Measurements from ENCODE around the gene ABCD2.
A peak's percentile ranks its signal among the peaks of the same experiment; 100 is the strongest.

ABCD2 gene

DNA sequence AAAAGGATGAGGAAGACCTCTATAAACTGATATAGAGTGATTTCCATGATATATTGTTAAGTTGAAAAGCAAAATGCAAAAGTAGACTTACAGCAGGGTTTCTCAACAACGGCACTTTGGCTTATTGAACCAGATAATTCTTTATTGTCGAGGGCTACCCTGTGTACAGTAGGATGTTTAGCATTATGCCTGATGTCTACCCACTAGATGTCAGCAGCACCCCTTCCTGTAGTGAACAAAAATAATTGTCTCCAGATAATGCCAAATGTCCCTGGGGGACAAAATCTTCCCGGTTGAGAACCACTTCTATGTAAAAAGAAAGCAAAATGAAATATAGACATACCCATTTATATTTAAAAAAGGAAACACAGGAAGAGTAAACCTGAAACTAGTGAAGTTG, 32.4 kb downstream of the ABCD2 start:
- TF ChIP-seq POLR2A (IDR thresholded peaks at IDR 0.05; ENCODE audit: extremely low read depth, insufficient read length) = no peak
- TF ChIP-seq, protein P1, sequence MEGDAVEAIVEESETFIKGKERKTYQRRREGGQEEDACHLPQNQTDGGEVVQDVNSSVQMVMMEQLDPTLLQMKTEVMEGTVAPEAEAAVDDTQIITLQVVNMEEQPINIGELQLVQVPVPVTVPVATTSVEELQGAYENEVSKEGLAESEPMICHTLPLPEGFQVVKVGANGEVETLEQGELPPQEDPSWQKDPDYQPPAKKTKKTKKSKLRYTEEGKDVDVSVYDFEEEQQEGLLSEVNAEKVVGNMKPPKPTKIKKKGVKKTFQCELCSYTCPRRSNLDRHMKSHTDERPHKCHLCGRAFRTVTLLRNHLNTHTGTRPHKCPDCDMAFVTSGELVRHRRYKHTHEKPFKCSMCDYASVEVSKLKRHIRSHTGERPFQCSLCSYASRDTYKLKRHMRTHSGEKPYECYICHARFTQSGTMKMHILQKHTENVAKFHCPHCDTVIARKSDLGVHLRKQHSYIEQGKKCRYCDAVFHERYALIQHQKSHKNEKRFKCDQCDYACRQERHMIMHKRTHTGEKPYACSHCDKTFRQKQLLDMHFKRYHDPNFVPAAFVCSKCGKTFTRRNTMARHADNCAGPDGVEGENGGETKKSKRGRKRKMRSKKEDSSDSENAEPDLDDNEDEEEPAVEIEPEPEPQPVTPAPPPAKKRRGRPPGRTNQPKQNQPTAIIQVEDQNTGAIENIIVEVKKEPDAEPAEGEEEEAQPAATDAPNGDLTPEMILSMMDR (IDR thresholded peaks at IDR 0.05; ENCODE audit: low read depth, low read length) = peak; percentile 17
- TF ChIP-seq MYC (IDR thresholded peaks at IDR 0.05; ENCODE audit: low read depth, low read length) = no peak
- TF ChIP-seq, protein P2, sequence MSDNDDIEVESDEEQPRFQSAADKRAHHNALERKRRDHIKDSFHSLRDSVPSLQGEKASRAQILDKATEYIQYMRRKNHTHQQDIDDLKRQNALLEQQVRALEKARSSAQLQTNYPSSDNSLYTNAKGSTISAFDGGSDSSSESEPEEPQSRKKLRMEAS (IDR thresholded peaks at IDR 0.05; ENCODE audit: low read depth, low read length) = no peak
- DNase-seq (ENCODE audit: low read depth) = peak; percentile 25
- H3K4me3 ChIP-seq (ENCODE audit: low read depth, low read length) = no peak overlapping the region

DNA sequence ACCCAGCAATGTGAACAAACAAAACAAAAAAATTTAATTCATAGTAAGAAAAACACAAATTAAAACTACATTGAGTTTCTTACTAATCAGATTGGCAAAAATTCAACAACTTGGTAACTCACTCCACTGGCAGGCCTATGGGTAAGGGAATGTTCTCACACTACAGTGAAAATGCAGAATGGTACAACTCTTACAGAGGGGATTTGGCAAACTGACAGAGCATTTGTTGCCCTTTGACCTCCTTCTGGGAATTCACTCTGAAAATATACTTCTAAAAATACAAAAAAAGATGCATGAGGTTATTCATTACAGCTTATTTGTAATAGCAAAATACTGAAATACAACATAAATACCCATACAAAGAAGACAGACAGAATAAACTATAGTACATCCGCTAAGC, 32.8 kb downstream of the ABCD2 start:
- DNase-seq (ENCODE audit: low read depth) = no peak
- TF ChIP-seq POLR2A (IDR thresholded peaks at IDR 0.05; ENCODE audit: extremely low read depth, insufficient read length) = no peak
- H3K4me3 ChIP-seq (ENCODE audit: low read depth, low read length) = no peak overlapping the region

DNA sequence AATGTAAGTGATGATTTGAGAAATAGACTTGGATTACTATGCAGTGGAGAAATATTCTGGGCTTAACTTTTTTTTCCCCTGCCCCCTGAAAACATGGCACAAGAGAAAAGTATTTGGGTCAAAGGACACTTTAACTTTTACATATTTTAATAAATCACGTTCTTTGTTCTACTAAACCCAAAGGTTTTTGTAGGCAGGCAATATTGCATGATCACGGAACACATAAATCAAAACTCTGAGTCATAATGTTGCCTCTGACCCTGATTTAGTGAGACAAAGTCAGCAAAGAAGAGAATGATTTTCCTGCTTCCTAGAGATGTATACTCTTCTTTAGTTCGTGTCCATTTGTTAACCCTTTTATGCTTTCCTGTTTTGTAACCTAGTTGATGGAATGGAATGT, 38.0 kb downstream of the ABCD2 start:
- TF ChIP-seq, protein P1 (IDR thresholded peaks at IDR 0.05; ENCODE audit: low read depth, low read length) = no peak
- no peak for TF ChIP-seq POLR2A (IDR thresholded peaks at IDR 0.05; ENCODE audit: extremely low read depth, insufficient read length)
- no peak for TF ChIP-seq MYC (IDR thresholded peaks at IDR 0.05; ENCODE audit: low read depth, low read length)
- TF ChIP-seq, protein P2 (IDR thresholded peaks at IDR 0.05; ENCODE audit: low read depth, low read length) = no peak
- no peak for DNase-seq (ENCODE audit: low read depth)
- no peak overlapping the region for H3K4me3 ChIP-seq (ENCODE audit: low read depth, low read length)

DNA sequence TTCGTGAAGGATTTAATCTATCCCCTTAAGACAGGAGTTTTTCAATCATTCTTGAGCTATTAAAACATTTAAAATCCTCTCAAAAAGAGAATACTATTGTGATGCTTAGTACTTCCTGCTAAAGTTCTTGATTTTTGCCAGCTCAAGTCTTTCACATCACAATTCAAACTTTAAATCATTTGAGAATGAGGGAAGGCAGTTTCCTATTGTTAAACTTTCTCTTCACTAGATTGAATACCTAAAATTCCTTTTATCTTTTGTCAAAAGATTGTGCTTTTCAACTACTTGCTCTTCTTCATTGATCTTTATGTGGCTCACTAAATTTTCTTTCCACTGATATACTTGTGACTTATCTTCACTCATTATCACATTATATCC, 44.1 kb downstream of the ABCD2 start:
- TF ChIP-seq, protein P2 (IDR thresholded peaks at IDR 0.05; ENCODE audit: low read depth, low read length) = no peak
- TF ChIP-seq POLR2A (IDR thresholded peaks at IDR 0.05; ENCODE audit: extremely low read depth, insufficient read length) = no peak
- TF ChIP-seq, protein P1 (IDR thresholded peaks at IDR 0.05; ENCODE audit: low read depth, low read length) = no peak
- TF ChIP-seq MYC (IDR thresholded peaks at IDR 0.05; ENCODE audit: low read depth, low read length) = no peak
- no peak for DNase-seq (ENCODE audit: low read depth)
- H3K4me3 ChIP-seq (ENCODE audit: low read depth, low read length) = no peak overlapping the region

DNA sequence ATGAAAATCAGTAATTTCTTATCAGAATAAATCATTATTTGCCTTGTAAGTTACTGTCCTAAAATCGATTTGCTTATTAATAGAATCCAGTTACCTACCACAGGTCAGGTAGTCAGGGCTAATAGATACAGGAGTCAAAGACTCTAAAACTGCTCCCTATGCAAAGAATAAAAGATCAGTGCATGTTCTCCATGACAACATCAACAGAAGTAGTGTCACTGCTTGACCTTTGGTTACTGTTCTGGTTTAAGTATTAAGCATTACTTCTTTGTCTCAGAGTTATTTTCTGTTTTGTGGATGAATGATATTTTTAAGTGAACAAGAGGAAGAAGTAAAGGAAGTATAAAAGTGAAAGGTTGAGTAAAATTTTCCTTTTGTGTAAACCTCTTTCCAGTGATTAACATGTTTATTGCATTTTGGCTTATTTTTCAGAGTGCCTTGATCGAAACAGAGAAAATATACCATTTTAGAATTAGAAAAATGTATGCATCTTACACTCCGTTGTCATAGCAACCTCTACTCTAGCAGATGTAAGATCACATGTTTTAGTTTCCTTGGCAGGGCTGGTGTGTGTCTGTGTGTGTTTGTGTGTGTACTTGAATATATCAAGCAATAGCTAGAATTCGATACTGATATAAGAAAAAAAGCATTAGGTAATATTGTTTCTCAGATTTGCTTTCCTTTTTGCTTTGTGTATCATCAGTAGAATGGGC, 44.7 kb downstream of the ABCD2 start:
- DNase-seq (ENCODE audit: low read depth) = no peak
- TF ChIP-seq, protein P1 (IDR thresholded peaks at IDR 0.05; ENCODE audit: low read depth, low read length) = no peak
- TF ChIP-seq MYC (IDR thresholded peaks at IDR 0.05; ENCODE audit: low read depth, low read length) (no peak), POLR2A (IDR thresholded peaks at IDR 0.05; ENCODE audit: extremely low read depth, insufficient read length) (no peak)
- TF ChIP-seq, protein P2 (IDR thresholded peaks at IDR 0.05; ENCODE audit: low read depth, low read length) = no peak
- no peak overlapping the region for H3K4me3 ChIP-seq (ENCODE audit: low read depth, low read length)

DNA sequence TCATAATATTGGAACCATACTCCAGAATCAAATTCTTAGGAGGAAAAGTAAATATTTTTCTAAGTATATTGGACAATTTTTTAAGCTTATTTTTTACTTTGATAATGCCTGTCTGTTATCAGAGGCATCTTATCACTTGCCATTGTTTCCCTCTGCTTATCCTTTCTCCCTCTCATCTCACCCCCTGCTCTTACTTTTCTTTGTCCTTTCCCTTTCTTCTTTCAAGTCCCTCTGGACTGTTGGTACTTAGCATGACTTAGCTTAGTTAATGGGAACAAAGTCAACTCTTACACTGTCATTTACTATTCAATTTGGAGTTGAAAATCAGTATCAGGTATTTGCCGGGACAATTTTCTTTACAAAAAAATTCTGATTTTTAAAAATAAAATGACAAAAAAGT, 45.2 kb downstream of the ABCD2 start:
- TF ChIP-seq POLR2A (IDR thresholded peaks at IDR 0.05; ENCODE audit: extremely low read depth, insufficient read length) = no peak
- TF ChIP-seq, protein P1 (IDR thresholded peaks at IDR 0.05; ENCODE audit: low read depth, low read length) = no peak
- no peak overlapping the region for H3K4me3 ChIP-seq (ENCODE audit: low read depth, low read length)
- no peak for DNase-seq (ENCODE audit: low read depth)

Measured in NB4 (cell line).